Right cardiac atrium (tissue), 5 donors: ENCODE results near the gene ATAD3C. TPM values are rescaled to one million over a fixed set of nuclear protein-coding genes. Genes with fewer than 3 reads are reported as not detected.
"Not testable (repeated sequence)": the region's sequence is repeated elsewhere in the genome, so short reads cannot be mapped to it uniquely, and the experiment has no call there.

Experiments used
- ATAC-seq, 2 donors: fragments of 200-7000 bp; cut with Tn5 transposase; one replicate each; pipeline versions ENCODE4 v1.8.0 to v1.9.1; 2020; ENCODE audit warnings: moderate library complexity in 2 of 2, mild to moderate bottlenecking in 1 of 2
- DNase-seq, 3 donors: peaks; one replicate each; pipeline ENCODE4 v3.0.0-alpha.2; 2020
- H3K27ac ChIP-seq: one replicate; pipeline ENCODE4 v1.5.1; 2013; ENCODE audit warnings: mild to moderate bottlenecking, low read length, control low read depth, moderate library complexity
- H3K27me3 ChIP-seq: one replicate; pipeline ENCODE4 v1.6.1; 2013; ENCODE audit not compliant: control insufficient read depth, insufficient read depth
- H3K4me1 ChIP-seq: one replicate; pipeline ENCODE4 v1.6.1; 2013; ENCODE audit warnings: low read length; ENCODE audit not compliant: control insufficient read depth, insufficient read depth
- H3K4me3 ChIP-seq: one replicate; pipeline ENCODE4 v1.5.1; 2013; ENCODE audit warnings: low read length, control low read depth
- H3K9me3 ChIP-seq: one replicate; pipeline ENCODE4 v1.6.1; 2013; ENCODE audit warnings: low read length; ENCODE audit not compliant: control insufficient read depth
- WGBS: extraction: QIAGEN DNeasy Blood & Tissue Kit; methylation state at CpG from one replicate; pipeline ENCODE4 v1.1.7; 2013; 5-methylcytosine and 5-hydroxymethylcytosine counted together
- intact Hi-C, 4 donors: fragments of 100-400 bp; cut with DNase I; formaldehyde crosslinking; loops; one replicate each; pipeline versions ENCODE4 v1.11.0 to v1.14.0; 2022 to 2023
- polyA plus RNA-seq: library from polyadenylated mRNA; stranded (reverse); fragments of 200-250 nt; gene quantifications from one replicate; pipeline ENCODE4 v1.2.3, GENCODE V29; 2013
- total RNA-seq, 4 donors: library from RNA; stranded (reverse); fragmentation: NEBNext Ultra II Directional; extraction: Animal tissue kit (Norgen Biotek cat#: 25700); gene quantifications; one replicate each; pipeline ENCODE4 v1.2.1, GENCODE V29; 2021
- donor health status: healthy with polysubstance abuse.
- donor health status: DM: no; HTN: yes; CAD: no.
- donor health status: DM: no; HTN: no; CAD: no.
- donor health status: DM: no; HTN: yes; CAD: no; lungs with severe emphysema.
- donor health status: DM: yes; HTN: yes; CAD: no.

Gene ATAD3C
- total and polyA plus RNA-seq, 5 donors = 0.52 to 3.4 (median 1.5) TPM

DNA sequence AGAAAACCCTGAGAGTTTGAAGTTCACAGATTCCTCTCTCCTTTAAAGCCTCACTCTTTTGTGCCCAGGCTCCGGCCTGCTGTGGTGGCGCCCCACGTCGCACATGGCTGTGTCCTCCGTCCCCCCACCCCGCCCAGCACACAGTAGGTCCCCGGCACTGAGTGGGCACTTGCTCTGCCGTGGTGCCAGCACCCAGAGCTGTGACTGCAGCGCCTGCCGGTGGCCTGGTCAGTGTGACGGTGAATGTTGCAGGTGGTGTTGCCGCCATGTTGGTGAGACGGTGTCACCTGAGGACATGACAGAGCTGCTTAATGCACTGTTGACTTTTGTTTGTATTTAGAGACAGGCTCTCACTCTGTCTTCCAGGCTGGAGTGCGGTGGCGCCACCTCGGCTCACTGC, 3.4 kb downstream of the ATAD3C start:
- no peaks in the 10 kb centered on the region for H3K27me3 ChIP-seq
- H3K4me3 ChIP-seq = no peak overlapping the region
- H3K4me1 ChIP-seq = no peaks in the 10 kb centered on the region
- intact Hi-C loops = no loop called here
- H3K9me3 ChIP-seq = no peaks in the 10 kb centered on the region
- no peak overlapping the region for H3K27ac ChIP-seq
- DNase-seq (peak in 1 of 3 donors; percentile 24), ATAC-seq (no peak)
- WGBS = 90% methylated on average over 16 of the region's 16 CpGs

GRCh38 chr1:1454286-1455056, 5.0 kb downstream of the ATAD3C start:
- WGBS = 73% methylated on average over 36 of the region's 41 CpGs
- ATAC-seq, H3K27me3 ChIP-seq, H3K4me1 ChIP-seq, H3K9me3 ChIP-seq, H3K4me3 ChIP-seq, intact Hi-C loops, H3K27ac ChIP-seq: not testable (repeated sequence)
- DNase-seq = peak in 1 of 3 donors; percentile 21

- DNase-seq (peak in 1 of 3 donors; percentile 30), ATAC-seq (no peak)
- H3K4me3 ChIP-seq = no peak overlapping the region
- intact Hi-C loops = no loop called here
- H3K27me3 ChIP-seq = no peaks in the 10 kb centered on the region
- no peak overlapping the region for H3K27ac ChIP-seq
- H3K9me3 ChIP-seq = no peaks in the 10 kb centered on the region
- 82% methylated on average over 30 of the region's 30 CpGs for WGBS
- no peaks in the 10 kb centered on the region for H3K4me1 ChIP-seq
Observed at GRCh38 chr1:1455366-1455884, 5.9 kb downstream of the ATAD3C start.

GRCh38 chr1:1455934-1456333, 6.4 kb downstream of the ATAD3C start:
- ATAC-seq, H3K4me1 ChIP-seq, H3K27me3 ChIP-seq, H3K4me3 ChIP-seq, intact Hi-C loops, H3K27ac ChIP-seq, DNase-seq, H3K9me3 ChIP-seq: not testable (repeated sequence)
- WGBS = 78% methylated on average over 1 of the region's 15 CpGs

DNA sequence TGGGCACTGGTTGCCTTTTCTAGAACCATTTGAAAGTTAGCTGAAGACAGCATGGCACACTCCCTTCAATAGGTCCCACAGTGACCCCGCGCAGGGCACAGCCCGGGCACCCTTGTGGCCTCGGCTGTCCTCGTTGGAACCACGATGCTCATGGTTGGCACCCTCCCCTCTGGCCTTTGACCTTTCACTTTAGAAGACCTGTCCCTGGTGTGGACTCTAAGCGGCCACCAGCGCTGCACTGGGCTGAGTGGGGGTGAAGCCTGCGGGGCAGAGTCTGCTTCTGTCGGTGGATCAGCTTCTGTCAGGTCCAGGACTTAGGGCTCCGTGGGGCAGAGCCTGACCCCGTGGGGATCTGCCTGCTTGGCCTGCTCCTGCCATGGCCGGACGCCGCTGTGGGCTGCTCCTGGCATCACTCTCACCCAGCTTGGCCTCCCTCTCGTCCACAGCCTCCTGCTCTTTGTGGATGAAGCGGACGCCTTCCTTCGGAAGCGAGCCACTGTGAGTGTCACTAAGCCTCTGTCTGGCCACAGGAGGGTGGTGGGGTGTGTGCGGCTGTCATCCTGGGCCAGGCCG, 7.3 kb downstream of the ATAD3C start:
- H3K27ac ChIP-seq, H3K27me3 ChIP-seq, H3K9me3 ChIP-seq, H3K4me1 ChIP-seq, ATAC-seq, H3K4me3 ChIP-seq, intact Hi-C loops: not testable (repeated sequence)
- DNase-seq = peak in 1 of 3 donors; percentile 12
- WGBS = 84% methylated on average over 18 of the region's 22 CpGs

GRCh38 chr1:1459156-1459555, 9.7 kb downstream of the ATAD3C start:
- not testable (repeated sequence) for ATAC-seq

DNA sequence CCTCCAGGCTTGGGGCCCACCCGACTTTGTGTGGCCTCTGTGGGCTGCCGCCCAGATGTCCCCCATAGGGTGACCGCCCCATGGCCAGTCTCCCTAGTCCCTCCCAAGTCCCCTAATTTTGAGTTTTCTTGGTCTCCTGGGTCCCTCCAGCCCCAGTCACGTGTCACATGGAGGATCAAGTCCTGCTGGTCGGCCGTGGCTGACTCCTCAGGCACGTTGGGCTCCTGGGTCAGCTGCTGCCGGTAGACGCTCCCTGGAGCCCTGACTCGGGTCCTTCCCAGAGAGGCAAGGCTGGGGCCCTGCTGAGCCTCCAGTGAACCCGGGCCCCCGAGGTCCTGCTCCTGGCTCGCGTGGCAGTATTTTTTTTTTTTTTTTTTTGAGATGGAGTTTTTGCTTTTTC, 10.2 kb downstream of the ATAD3C start:
- ATAC-seq, H3K27ac ChIP-seq, intact Hi-C loops, H3K4me1 ChIP-seq, H3K27me3 ChIP-seq, H3K4me3 ChIP-seq, H3K9me3 ChIP-seq: not testable (repeated sequence)
- 93% methylated on average over 14 of the region's 14 CpGs for WGBS
- DNase-seq = peak in 1 of 3 donors; percentile 5

More at GRCh38 chr1:1459156-1459555, 9.7 kb downstream of the ATAD3C start:
- H3K27me3 ChIP-seq, H3K27ac ChIP-seq, H3K4me3 ChIP-seq, H3K4me1 ChIP-seq, intact Hi-C loops, H3K9me3 ChIP-seq: not testable (repeated sequence)
- peak in 1 of 3 donors; percentile 41 for DNase-seq
- 89% methylated on average over 14 of the region's 19 CpGs for WGBS

- DNase-seq = peak in 2 of 3 donors; percentile 38 to 54
- ATAC-seq = no peak
- intact Hi-C loops = no loop called here
Observed at GRCh38 chr1:1460540-1461130, 11.1 kb downstream of the ATAD3C start.

GRCh38 chr1:1461721-1462317, 12.3 kb downstream of the ATAD3C start:
- intact Hi-C loops = no loop called here
- no peak for ATAC-seq
- no peaks in the 10 kb centered on the region for H3K9me3 ChIP-seq
- no peaks in the 10 kb centered on the region for H3K4me1 ChIP-seq
- H3K4me3 ChIP-seq = no peak overlapping the region
- DNase-seq = peak in 1 of 3 donors; percentile 42
- H3K27ac ChIP-seq = no peak overlapping the region
- no peaks in the 10 kb centered on the region for H3K27me3 ChIP-seq
- WGBS = 62% methylated on average over 18 of the region's 18 CpGs

More at GRCh38 chr1:1460540-1461130, 11.1 kb downstream of the ATAD3C start:
- no peaks in the 10 kb centered on the region for H3K9me3 ChIP-seq
- no peaks in the 10 kb centered on the region for H3K27me3 ChIP-seq
- 68% methylated on average over 27 of the region's 27 CpGs for WGBS
- no peak overlapping the region for H3K27ac ChIP-seq
- H3K4me3 ChIP-seq = no peak overlapping the region
- no peaks in the 10 kb centered on the region for H3K4me1 ChIP-seq

DNA sequence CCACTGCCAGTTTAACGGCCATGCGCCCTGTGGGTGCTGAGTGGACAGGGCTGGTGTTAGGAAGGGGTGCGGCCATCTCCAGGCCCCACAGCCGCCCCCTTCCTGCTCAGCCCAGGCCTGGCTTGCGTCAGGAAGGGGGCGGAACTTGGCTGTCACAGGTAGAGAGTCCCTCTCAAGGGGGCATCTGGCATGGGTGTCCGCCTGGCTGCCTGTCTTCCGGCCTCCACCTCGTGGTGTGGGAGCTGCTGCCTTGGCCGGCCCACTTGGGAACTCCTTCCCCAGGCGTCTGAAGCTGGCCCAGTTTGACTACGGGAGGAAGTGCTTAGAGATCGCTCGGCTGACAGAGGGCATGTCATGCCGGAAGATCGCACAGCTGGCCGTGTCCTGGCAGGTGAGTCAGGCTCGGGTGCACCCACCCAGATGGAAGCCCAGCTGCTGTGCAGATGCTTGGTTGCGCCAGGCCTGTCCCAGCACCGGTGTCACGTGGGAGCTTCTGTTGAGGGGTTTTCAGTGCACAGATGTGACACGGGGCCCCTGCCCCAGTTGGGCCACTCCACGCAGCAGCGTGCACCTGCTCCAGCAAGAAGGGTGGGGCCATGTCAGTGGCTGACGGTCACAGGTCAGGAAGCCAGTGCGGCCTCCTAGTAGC, 13.0 kb downstream of the ATAD3C start:
- Histone ChIP-seq H3K4me1 (no peaks in the 10 kb centered on the region), H3K27me3 (no peaks in the 10 kb centered on the region), H3K27ac (no peak overlapping the region), H3K9me3 (no peaks in the 10 kb centered on the region), H3K4me3 (no peak overlapping the region)
- WGBS = 52% methylated on average over 26 of the region's 26 CpGs
- peak; percentile 45 to 83 (median 82) for DNase-seq
- peak; percentile 80 to 93 for ATAC-seq
- intact Hi-C loops = no loop called here
